Right renal pelvis (tissue), 4 donors: ENCODE measurements around the gene ABHD14A. TPM values are rescaled to one million over a fixed set of nuclear protein-coding genes. Genes with fewer than 3 reads are reported as not detected.

Source experiments
- polyA plus RNA-seq, 4 donors: library from polyadenylated mRNA; unstranded; fragments of 120-200 nt; gene quantifications; one replicate each; pipeline ENCODE4 v1.2.1, GENCODE V29; 2013; ENCODE audit not compliant: insufficient read length in 4 of 4

ABHD14A gene
- polyA plus RNA-seq, 4 donors = 24.1 to 34.7 (median 26.9) TPM

Other genes starting within 250 kb of the ABHD14A start
- gene IQCF6, start 195.8 kb upstream of the ABHD14A start, polyA plus RNA-seq = not detected
- gene IQCF2, start 113.4 kb upstream of the ABHD14A start, polyA plus RNA-seq = not detected
- gene IQCF5, start 99.5 kb upstream of the ABHD14A start, polyA plus RNA-seq = not detected
- not detected for gene IQCF1, start 71.7 kb upstream of the ABHD14A start, polyA plus RNA-seq
- 10 to 100 TPM; 17.6 to 22.6 (median 19.9) TPM for gene RRP9, start 33.2 kb upstream of the ABHD14A start, polyA plus RNA-seq
- gene PARP3, start 32.7 kb upstream of the ABHD14A start, polyA plus RNA-seq = 10 to 100 TPM; 16.0 to 19.6 (median 17.2) TPM
- under 1 TPM; 0.30 to 0.68 (median 0.40) TPM for gene GPR62, start 19.7 kb upstream of the ABHD14A start, polyA plus RNA-seq
- gene PCBP4, start 7.6 kb upstream of the ABHD14A start, polyA plus RNA-seq = 10 to 100 TPM; 53.6 to 68.2 (median 56.2) TPM
- gene ABHD14B, start 1.0 kb upstream of the ABHD14A start, polyA plus RNA-seq = 10 to 100 TPM; 80.5 to 95.6 (median 90.7) TPM
- 100 to 1,000 TPM; 102 to 142 (median 115) TPM for gene ACY1, start 8.5 kb downstream of the ABHD14A start, polyA plus RNA-seq
- gene RPL29, start 20.8 kb downstream of the ABHD14A start, polyA plus RNA-seq = 1,000 to 10,000 TPM; 1,532 to 1,899 (median 1,617) TPM
- 10 to 100 TPM; 16.7 to 20.0 (median 18.4) TPM for gene DUSP7, start 81.5 kb downstream of the ABHD14A start, polyA plus RNA-seq
- gene POC1A, start 179.4 kb downstream of the ABHD14A start, polyA plus RNA-seq = 1 to 10 TPM; 7.1 to 8.6 (median 7.9) TPM
- 10 to 100 TPM; 46.2 to 53.4 (median 48.1) TPM for gene ALAS1, start 223.1 kb downstream of the ABHD14A start, polyA plus RNA-seq